GM19328 (cell line): Measurements from ENCODE around the gene LHFPL3.
A peak's percentile ranks its signal among the peaks of the same experiment; 100 is the strongest.

Experiments
- ATAC-seq: cut with Tn5 transposase; IDR thresholded peaks from one replicate; pipeline ENCODE4 v1.9.1; 2021; ENCODE audit warnings: mild to moderate bottlenecking, moderate library complexity; ENCODE audit not compliant: unreplicated experiment

Gene LHFPL3

DNA sequence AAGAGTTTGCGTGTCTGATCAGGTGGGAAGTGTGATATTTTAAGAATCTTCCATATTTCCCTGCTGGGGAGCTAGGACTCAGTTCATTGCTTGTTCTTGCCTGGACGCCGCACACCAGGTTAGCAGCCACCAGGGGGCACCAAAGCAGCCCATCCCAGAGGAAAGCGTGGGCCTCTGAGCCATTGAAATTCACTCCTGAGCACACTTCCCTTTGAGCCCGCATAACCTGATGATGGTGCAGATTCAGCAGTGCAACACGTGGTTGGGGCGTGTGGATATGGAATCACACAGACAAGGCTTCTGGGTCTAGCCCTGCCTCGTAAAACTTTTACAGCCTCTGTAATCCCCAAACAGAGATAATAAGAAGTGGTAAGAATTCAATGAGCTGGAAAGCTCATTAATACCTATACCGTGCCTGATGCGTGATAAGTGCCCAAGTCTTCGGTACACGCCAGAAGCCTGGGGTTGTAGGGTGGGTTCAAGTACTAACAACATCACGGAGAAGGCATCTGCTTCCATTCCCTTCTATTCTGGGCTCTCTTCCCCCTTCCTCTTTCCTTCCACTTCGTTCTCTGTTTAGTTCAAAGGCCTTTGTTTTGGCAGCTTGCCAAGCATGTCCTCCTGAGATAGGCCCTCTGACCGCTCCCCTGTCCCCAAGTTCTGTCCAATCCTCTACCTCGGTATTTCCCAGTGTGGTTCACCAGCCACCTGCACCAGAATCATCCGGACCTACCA lies 555.5 kb downstream of the LHFPL3 start:
- peak; percentile 65 for ATAC-seq

DNA sequence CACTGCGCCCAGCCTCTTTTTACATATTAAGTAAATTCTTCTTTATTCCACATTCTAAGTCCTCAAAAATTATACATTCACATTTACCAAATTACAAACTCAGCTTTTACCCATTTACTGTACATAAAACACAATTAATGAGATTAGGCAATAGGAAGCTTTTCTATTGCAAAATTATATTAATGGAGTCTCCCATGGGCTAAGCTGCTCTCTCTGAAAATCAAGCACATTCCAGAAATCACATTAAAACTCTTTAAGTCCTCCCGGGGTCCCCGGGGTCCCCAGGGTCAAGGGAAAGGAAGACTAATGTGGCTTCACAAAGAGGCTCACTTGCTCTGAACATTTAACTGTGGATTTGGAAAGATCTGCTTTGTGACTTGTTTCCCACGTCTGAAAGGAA lies 558.2 kb downstream of the LHFPL3 start:
- no peak for ATAC-seq

DNA sequence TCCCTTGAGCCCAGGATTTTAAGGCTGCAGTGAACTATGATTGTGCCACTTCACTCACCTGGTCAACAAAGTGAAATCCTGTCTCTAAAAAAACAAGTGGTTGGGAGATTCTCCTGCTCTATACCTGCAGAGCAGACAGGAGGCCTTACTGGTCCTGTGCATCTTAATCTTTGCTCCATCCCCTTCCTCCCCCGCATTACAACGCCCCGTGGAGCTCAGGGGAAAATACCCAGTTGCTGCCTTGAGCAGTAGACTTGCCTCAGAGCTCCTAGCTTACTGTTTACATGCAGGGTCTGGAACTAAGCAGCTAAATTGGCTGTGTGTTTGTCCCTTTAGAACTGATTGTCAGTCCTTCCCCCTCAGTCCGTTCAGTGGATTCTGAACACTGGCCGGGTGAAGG lies 561.8 kb downstream of the LHFPL3 start:
- no peak for ATAC-seq

DNA sequence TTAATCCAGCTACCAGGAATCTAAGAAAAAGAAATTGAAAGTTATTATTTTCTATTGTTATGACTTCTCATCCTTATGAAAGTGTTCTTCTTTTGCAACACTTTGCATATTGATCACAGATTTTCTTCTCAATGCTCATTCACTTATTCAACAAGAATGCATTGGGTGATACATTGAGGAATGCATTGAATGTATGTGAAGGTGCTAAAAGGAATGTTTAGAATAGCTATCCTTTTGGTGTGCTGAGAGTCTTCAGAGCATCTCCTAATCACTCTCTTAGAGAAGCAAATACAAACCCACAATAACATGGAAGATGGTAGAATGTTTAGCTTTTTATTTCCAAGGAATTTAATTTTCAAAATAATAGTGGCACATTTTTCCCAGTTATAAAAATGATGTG lies 563.5 kb downstream of the LHFPL3 start:
- no peak for ATAC-seq

DNA sequence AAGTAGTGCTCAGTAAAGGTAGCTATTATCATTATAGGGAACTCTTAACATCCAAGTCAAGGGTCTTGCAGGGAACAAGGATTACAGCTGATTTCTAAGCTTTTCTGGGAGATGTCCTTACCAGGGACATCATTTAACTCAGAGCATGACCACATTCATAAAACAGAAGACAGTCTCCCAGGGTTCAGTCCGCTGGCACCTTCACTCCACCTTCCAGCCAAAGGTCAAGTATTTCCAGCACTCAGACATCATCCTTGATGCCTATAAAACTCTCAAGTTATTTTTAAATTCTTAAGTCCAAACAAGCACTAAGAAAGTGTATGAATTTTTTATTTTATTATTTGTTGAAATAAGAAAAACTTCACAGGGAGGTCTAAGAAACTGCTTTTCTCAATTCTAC lies 565.9 kb downstream of the LHFPL3 start:
- ATAC-seq, result no peak

DNA sequence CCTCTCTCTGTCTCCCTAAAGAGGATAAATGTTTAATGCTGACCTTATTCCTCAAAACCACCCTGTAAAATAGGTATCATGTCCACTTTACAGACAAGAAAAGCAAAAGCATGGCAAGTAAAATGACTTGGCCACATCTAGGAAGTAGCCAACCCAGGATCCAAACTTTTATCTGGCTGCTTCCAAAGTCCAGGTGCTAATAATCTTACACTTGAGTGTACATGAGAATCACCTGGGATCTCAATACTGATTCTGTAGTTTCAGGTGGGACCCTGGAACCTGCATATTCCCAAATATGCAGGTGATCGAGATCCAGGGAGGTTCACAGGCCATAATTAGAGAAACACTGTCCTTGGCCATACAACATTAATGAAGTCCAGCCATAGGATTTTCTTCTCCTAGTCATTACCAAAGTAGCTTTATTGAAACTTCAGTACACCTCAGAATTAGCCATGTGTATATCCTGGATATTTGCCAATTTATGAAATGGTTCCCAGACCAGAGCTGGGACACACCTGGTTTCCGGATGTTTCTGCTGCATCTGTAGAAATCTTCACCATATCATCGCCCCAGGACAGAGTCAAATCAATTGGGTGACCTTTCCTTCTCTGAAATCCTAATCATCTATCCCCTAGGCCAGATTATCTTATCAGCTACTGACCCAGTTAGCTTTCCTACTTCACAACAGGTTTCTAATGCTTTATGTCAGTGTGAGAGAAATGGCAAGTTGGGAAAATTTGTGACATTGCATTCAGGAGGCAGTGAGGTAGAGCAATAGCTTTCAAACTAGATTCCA lies 566.5 kb downstream of the LHFPL3 start:
- no peak for ATAC-seq

DNA sequence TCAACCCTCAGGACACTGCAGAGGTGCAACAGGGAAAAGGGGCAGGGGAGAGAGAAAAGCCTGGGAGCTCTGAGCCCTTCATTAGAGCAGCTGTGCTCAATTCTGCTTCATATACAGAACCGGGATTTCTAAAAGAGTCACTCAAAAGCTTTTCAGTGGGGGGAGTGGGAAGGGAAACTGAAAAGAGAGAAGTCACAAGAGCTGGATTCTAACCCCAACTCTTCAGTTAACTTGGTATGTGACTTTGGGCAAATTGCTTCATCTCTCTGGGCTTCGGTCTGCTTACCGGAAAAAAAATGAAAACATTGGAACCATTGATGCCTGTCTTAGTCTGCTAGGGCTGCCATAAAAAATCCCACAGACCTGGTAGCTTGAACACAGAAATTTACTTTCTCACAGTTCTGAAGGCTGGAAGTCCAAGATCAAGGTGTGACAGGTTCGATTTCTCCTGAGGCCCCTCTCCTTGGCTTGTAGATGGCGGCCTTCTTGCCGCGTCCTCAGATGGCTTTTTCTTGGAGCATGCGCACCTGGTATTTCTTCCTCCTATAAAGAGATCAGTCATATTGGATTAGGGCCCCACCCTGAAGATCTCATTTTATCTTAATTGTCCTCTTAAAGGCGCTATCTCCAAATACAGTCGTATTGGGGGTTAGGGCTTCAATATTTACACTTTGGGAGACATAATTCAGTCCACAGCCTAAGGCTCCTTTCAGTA lies 567.3 kb downstream of the LHFPL3 start:
- ATAC-seq, result peak; percentile 38

DNA sequence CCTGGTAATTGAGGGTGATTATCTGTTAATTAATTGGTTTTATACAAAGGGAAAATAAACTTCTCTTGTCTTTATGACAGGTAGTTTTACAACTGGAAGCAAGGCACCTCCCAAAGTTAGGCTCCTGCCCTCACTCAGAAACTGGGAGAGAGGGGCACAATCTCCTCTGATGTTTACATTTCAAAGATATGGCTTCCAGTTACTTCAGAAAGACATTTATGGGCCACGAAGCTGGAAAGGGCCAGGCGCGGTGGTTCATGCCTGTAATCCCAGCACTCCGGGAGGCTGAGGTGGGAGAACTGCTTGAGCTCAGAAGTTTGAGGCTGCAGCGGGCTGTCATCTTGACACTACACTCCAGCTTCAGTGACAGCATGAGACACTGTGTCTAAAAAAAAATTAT lies 570.0 kb downstream of the LHFPL3 start:
- no peak for ATAC-seq

DNA sequence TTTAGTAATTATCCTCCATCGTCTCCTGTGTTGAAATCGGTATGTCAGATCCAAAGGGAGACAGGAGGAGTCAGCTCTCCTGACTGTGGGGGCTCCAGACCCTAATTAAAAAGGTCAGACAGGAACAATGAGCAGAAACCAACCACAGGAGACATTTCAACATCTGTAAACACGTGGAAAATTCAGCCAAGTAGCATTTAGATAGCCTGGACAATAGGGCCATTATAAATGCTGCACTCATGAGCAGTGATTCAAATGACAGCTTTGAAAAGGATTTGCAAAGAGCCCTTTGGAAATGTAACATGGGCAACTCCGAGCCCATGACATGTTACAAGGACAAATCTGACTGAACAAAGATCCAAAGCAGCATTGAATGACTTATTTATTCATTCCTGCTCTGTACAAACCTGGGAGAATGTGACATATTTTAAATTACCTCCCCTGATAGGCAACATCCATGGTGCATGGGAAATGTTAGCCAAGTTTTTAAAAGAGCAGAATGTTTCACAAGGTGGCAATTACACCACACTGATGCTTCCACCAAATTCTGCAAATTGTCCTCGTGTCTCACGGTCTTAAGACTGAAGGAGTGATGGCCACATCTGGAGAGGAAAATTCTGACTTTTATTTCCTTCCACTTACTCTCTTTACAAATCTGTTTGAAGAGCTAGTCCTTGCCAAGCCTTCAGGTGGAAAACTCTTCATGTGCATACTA lies 572.3 kb downstream of the LHFPL3 start:
- ATAC-seq, result no peak

DNA sequence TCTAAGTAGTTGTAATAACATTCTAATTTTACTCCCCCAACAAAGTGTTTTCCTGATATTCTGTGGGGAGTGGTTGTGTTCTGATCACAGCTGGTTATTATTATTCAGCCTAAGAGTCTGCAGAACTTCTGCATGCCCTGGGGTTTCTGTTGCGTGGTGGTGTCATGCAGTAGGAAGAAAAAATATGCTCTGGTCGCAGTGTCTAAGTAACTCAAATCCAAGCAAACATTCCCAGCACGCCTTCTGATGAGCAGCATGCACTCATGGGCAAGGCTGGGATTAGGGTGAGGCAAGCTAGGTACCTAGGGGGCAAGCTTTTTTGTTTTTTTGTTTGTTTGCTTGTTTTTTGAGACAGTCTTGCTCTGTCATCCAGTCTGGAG lies 572.8 kb downstream of the LHFPL3 start:
- ATAC-seq, result no peak

DNA sequence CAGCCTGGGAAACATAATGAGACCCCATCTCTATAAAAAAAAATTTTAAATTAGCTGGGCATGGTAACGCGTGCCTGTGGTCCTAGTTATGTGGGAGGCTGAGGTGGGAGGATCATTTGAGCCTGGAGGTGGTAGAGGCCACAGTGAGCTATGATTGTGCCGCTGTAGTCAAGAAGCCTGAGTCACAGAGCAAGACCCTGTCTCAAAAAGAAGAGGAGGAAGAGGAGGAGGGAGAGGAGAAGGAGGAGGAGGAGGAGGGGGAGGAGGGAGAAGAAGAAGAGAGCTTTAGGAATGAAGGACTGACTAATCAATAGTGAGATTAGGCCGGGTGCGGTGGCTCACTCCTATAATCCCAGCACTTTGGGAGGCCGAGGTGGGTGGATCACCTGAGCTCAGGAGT lies 573.8 kb downstream of the LHFPL3 start:
- no peak for ATAC-seq

DNA sequence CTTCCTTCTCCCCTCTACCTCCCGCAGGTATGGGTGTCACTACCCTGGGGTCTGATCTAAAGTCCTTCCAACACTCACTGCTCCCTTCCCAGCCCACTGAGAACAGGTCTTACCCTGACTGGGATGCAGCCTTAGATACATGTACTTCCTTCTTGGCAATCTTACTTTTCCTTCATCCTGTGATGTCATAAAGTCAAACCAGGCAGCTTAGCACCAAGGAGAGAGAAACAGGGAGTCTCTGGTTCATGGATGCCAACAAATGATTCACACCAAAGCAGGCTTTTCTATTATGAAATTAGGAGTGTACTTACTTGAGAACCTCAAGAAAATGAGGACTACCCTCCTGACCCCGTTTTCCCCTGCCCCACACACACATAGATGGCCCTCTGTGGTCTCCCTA lies 574.6 kb downstream of the LHFPL3 start:
- no peak for ATAC-seq

DNA sequence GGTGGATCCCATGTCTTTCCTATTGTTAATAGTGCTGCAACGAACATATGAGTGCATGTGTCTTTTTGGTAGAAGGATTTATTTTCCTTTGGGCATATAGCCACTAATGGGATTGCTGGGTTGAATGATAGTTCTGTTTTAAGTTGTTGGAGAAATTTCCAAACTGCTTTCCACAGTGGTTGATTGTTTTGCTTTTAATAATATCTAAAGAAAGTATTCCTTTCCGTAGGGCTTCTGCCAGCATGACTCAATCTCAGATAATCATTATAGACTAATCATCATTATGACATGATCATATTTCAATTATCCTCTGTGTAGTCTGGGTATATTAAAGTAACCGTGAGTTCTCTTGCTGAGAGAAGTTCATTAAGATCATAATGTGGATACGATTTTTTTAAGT lies 575.4 kb downstream of the LHFPL3 start:
- no peak for ATAC-seq

DNA sequence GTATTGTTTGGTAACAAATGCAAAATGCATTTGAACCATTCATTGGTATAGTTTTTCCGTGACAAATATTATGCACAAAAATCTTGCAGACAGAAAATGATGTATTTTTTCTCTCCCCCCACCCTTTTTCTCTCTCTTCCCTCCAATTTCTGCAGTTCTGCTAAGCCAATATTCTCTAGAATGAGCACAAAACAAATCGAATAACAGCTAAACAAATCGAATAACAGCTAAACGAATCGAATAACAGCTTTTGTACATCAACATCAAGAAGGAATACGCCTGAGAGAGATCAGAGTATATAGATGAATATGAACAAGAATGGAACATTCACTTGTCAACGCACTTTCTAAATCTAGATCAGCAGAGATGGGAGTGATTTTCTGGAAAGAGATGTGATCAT lies 577.6 kb downstream of the LHFPL3 start:
- no peak for ATAC-seq

DNA sequence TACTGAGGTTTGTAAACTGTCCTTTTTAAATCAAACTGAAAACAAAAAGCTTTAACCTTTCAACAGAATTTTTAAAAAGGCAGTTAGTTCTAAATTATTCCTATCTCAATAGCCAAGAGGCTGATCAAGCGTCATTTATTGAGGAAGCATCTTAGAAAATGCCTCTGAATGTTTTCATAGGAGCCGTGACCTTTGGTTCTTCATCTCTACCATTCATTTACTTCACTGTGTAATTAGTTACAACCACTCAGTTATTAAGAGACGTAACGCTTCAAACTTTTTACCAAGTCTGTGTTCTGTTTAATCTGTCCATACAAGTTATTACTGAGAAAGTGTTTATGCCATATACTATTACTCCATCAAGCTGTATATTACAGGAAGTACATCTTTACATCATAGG lies 578.2 kb downstream of the LHFPL3 start:
- no peak for ATAC-seq

DNA sequence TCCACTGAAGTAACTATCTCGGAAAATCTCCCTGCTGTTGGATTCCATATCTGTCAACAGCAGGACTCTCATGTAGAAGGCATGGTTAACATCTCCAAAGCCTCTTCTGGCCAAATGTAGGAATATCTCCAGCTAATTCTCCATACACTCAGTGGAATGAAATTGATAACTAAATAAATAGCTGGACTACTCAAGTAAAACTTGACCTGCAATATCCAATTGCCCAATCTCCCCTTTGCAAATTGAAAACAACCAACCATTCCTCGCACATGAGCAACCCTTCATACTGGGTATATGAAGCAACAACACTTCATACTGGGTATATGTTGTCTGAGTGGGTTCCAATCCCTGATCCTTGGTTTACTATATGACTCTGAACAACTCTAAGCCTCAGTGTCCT lies 580.2 kb downstream of the LHFPL3 start:
- ATAC-seq, result no peak

DNA sequence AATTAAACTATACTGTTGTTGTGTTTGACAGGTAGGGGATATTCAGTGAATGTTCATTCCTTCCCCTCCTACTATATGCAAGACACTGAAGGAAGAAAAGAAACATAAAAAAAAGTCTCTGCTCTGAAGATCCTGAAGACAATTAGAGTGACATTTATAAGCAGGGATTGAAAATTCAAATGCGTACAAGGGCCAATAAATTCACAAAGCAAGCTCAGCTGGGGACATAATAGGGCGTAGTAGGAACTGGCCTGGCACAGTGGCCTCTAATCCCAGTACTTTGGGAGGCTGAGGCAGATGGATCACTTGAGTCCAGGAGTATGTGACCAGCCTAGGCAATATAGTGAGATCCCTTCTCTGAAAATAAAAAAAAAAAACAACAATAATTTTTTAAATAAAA lies 580.7 kb downstream of the LHFPL3 start:
- no peak for ATAC-seq

DNA sequence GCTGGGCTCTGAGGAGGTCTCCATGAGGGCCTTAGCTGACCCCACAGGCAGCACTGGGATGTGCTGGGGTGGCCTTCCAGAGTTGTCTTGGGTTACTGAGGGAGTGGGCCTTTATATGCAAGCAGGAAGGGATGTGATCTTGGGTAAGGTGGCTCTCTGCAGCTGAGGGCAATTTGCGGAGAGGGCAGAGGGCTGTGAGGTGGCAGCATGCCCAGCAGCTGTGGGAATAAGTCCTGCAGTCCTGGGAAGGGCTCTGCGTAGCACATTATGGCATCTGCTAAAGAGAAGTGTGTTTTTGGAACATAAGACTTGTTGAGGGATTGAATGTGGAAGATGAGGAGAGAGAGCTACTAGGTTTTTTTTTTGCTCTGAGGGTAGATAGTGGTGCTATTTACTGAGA lies 586.0 kb downstream of the LHFPL3 start:
- ATAC-seq, result no peak

DNA sequence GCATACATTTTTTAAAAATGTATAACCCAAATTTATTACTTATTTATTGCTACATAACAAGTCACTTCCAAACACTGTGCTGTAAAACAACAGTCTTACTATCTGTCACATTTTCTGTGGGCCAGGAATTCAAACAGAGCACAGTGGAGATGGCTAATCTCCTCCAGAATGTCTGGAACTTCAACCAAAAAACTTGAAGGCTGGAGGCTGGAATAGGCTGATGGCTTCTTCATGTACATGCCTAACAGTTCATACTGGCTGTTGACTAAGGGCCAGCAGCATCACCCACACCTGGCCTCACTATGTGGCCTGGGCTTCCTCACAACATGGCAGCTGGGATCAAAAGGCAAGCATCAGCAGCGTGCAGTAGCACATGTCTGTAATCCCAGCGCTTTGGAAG lies 593.2 kb downstream of the LHFPL3 start:
- ATAC-seq, result no peak

DNA sequence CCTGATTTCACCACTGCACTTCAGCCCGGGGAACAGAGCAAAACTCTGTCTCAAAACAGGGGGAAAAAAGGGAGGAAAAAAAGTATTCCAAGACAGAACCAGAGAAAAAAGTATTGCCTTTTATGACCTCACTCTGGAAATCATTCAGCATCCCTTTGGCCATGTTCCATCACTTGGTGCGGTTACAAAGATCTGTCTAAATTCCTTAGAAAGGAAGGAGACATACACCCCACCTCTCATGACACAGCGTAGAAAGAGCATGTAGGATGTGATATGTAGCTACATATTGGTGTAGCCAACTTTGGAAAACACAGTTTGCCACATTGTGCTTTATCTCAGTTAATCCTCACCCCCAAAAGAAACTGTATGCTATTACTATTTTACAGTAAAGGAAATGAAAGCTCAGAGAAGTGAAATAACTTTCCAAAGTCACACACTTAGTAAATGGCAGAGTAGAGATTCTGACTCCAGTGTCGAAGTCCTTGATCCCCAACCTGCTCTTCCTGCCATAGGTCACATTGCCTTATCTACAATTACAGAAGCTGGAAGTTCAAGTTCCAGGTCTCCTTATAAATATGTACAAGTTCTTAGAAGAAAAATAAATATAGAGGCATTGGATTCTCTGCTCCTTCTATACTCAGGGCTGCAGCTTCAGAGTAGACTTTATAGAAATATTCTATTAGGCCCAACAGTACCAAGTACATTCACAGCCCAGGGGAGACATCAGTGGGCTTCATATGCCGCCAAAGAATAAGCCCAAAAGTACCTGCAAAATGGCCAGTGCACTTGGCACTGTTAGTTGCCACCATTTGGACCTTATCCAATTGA lies 594.0 kb downstream of the LHFPL3 start:
- peak; percentile 15 for ATAC-seq
